Mesenchymal stem cell (in vitro differentiated cells and primary cell): ENCODE results near the gene TUBE1.

Source experiments
- DNase-seq: peaks from one replicate; pipeline ENCODE4 v3.0.0-alpha.2; 2013
- H2AFZ ChIP-seq: one replicate; pipeline ENCODE4 v1.6.1; 2013; ENCODE audit warnings: low read depth, mild to moderate bottlenecking, control low read depth, inconsistent platforms, low read length, moderate library complexity
- H2AK5ac ChIP-seq: 2 replicates; pipeline ENCODE4 v1.6.1; 2013; ENCODE audit warnings: low read length, moderate library complexity, mild to moderate bottlenecking, inconsistent platforms; ENCODE audit not compliant: severe bottlenecking
- H2BK120ac ChIP-seq: one replicate; pipeline ENCODE4 v1.6.1; 2013; ENCODE audit warnings: low read depth, mild to moderate bottlenecking, inconsistent platforms, low read length, moderate library complexity
- H2BK12ac ChIP-seq, 2 experiments: one replicate each; pipeline ENCODE4 v1.6.1; 2013; ENCODE audit warnings: inconsistent platforms in 2 of 2, low read length in 2 of 2, mild to moderate bottlenecking in 2 of 2, moderate library complexity in 2 of 2, control low read depth in 1 of 2
- H2BK15ac ChIP-seq: one replicate; pipeline ENCODE4 v1.6.1; 2013; ENCODE audit warnings: mild to moderate bottlenecking, low read depth, inconsistent platforms; ENCODE audit not compliant: poor library complexity, severe bottlenecking
- H2BK5ac ChIP-seq: 2 replicates; pipeline ENCODE4 v1.6.1; 2013; ENCODE audit warnings: low read depth, mild to moderate bottlenecking, low read length, control low read depth, inconsistent platforms; ENCODE audit not compliant: poor library complexity, severe bottlenecking
- H3K14ac ChIP-seq, 2 experiments: one replicate each; pipeline ENCODE4 v1.6.1; 2013; ENCODE audit warnings: inconsistent platforms in 2 of 2, low read length in 2 of 2, control low read depth in 1 of 2, mild to moderate bottlenecking in 1 of 2, moderate library complexity in 1 of 2
- H3K18ac ChIP-seq, 2 experiments: one replicate each; pipeline ENCODE4 v1.6.1; 2013; ENCODE audit warnings: inconsistent platforms in 2 of 2, low read length in 2 of 2, control low read depth in 1 of 2, low read depth in 1 of 2, mild to moderate bottlenecking in 1 of 2
- H3K23ac ChIP-seq, 2 experiments: one replicate each; pipeline ENCODE4 v1.6.1; 2013; ENCODE audit warnings: inconsistent platforms in 2 of 2, low read length in 2 of 2, mild to moderate bottlenecking in 2 of 2, moderate library complexity in 2 of 2, control low read depth in 1 of 2
- H3K27ac ChIP-seq: 2 replicates; pipeline ENCODE4 v1.5.1; 2013; ENCODE audit warnings: mild to moderate bottlenecking, moderate library complexity, low read length, control low read depth, inconsistent platforms; ENCODE audit not compliant: poor library complexity, severe bottlenecking
- H3K27me3 ChIP-seq, 2 experiments: 2 replicates each; pipeline versions ENCODE4 v1.6.1 to v1.7.0; 2013; ENCODE audit warnings: low read length in 2 of 2, mild to moderate bottlenecking in 2 of 2, moderate library complexity in 2 of 2, control low read depth in 1 of 2, inconsistent platforms in 1 of 2; ENCODE audit not compliant: control insufficient read depth in 1 of 2, insufficient read depth in 1 of 2
- H3K36me3 ChIP-seq, 2 experiments: 2 replicates each; pipeline versions ENCODE4 v1.6.1 to v1.7.0; 2013; ENCODE audit warnings: low read length in 2 of 2, control low read depth in 1 of 2, inconsistent platforms in 1 of 2, low read depth in 1 of 2, mild to moderate bottlenecking in 1 of 2; ENCODE audit not compliant: insufficient read depth in 2 of 2, control insufficient read depth in 1 of 2
- H3K4ac ChIP-seq, 2 experiments: one replicate each; pipeline ENCODE4 v1.6.1; 2013; ENCODE audit warnings: inconsistent platforms in 2 of 2, low read length in 2 of 2, mild to moderate bottlenecking in 2 of 2, moderate library complexity in 2 of 2, control low read depth in 1 of 2, low read depth in 1 of 2
- H3K4me1 ChIP-seq: 2 replicates; pipeline ENCODE4 v1.6.1; 2013; ENCODE audit warnings: low read depth, low read length, control low read depth; ENCODE audit not compliant: control insufficient read depth, insufficient read depth
- H3K4me2 ChIP-seq: 2 replicates; pipeline ENCODE4 v1.6.1; 2013; ENCODE audit warnings: low read length, mild to moderate bottlenecking, inconsistent platforms; ENCODE audit not compliant: poor library complexity, severe bottlenecking
- H3K4me3 ChIP-seq, 2 experiments: 2 replicates each; pipeline versions ENCODE4 v1.5.1 to v1.7.0; 2013; ENCODE audit warnings: low read length in 2 of 2, mild to moderate bottlenecking in 2 of 2, control low read depth in 1 of 2, low read depth in 1 of 2; ENCODE audit not compliant: insufficient read depth in 1 of 2
- H3K79me1 ChIP-seq: replicated peaks from 2 replicates; pipeline ENCODE4 v1.6.1; 2013; ENCODE audit warnings: mild to moderate bottlenecking, control low read depth, low read length, inconsistent platforms; ENCODE audit not compliant: poor library complexity, severe bottlenecking
- H3K9ac ChIP-seq: 2 replicates; pipeline ENCODE4 v1.7.0; 2013; ENCODE audit warnings: mild to moderate bottlenecking, low read length, moderate library complexity
- H3K9me3 ChIP-seq: 2 replicates; pipeline ENCODE4 v1.7.0; 2013; ENCODE audit warnings: mild to moderate bottlenecking, low read length; ENCODE audit not compliant: control insufficient read depth
- H4K8ac ChIP-seq: one replicate; pipeline ENCODE4 v1.6.1; 2013; ENCODE audit warnings: inconsistent platforms, mild to moderate bottlenecking, low read length, moderate library complexity
- H4K91ac ChIP-seq: one replicate; pipeline ENCODE4 v1.6.1; 2013; ENCODE audit warnings: mild to moderate bottlenecking, low read length, inconsistent platforms
- WGBS: methylation state at CpG from one replicate; pipeline ENCODE4 v1.1.7; 2013; ENCODE audit warnings: mixed read lengths; 5-methylcytosine and 5-hydroxymethylcytosine counted together

Gene TUBE1

GRCh38 chr6:112087916-112088315, 634 bp upstream of the TUBE1 start:
- DNase-seq, result no peak
- Histone ChIP-seq H2BK5ac (no peak overlapping the region), H4K8ac (no peak overlapping the region), H3K27me3 (no peaks in the 10 kb centered on the region), H4K91ac (no peak overlapping the region), H2AFZ (peak overlapping the region; percentile 18), H3K36me3 (peaks cover 0 to 22% of the 10 kb centered on the region in 2 experiments), H3K27ac (peak overlapping the region; percentile 57), H3K4me1 (no peaks in the 10 kb centered on the region), H3K23ac (peak overlapping the region in 1 of 2 experiments; percentile 29), H2BK12ac (no peak overlapping the region), H2BK15ac (no peak overlapping the region), H3K79me1 (peaks cover 10% of the 10 kb centered on the region), H3K4ac (no peak overlapping the region), H3K14ac (no peak overlapping the region), H3K4me2 (peak overlapping the region; percentile 66), H2AK5ac (no peak overlapping the region), H3K9ac (peak overlapping the region; percentile 93), H3K4me3 (peak overlapping the region; percentile 85 to 92), H2BK120ac (no peak overlapping the region), H3K9me3 (no peaks in the 10 kb centered on the region), H3K18ac (no peak overlapping the region)
- WGBS, result 58% methylated on average over 6 of the region's 7 CpGs

DNA sequence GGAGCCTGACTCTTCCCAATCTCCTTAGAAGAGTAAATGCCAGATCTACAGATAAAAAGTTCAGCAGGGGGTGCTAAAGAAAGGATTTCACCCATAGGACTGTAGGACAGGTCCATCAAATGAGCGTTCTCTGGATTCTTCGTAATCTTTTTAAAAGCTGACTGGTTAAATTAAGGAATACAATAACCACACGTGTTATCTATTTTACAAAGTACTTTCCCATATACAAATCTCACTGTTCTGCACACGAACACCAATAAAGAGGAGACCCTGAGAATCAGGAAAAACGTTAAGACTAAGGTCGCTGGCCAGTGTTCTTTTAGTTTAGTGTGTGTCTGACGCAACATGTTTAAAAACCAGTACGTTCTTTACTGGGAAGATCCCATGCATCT, 542 bp downstream of the TUBE1 start:
- no peak overlapping the region for H2AK5ac ChIP-seq
- no peaks in the 10 kb centered on the region for H3K4me1 ChIP-seq
- peak overlapping the region; percentile 37 for H4K8ac ChIP-seq
- no peak overlapping the region for H3K23ac ChIP-seq
- H2AFZ ChIP-seq, result peak overlapping the region; percentile 98
- no peaks in the 10 kb centered on the region for H3K9me3 ChIP-seq
- H3K4me3 ChIP-seq, result peak overlapping the region; percentile 85 to 92
- peak overlapping the region; percentile 72 for H3K4me2 ChIP-seq
- H4K91ac ChIP-seq, result no peak overlapping the region
- H3K27me3 ChIP-seq, result no peaks in the 10 kb centered on the region
- H2BK12ac ChIP-seq, result no peak overlapping the region
- WGBS, result under 1% methylated on average over 7 of the region's 8 CpGs
- H3K4ac ChIP-seq, result peak overlapping the region in 1 of 2 experiments; percentile 29
- peaks cover 10% of the 10 kb centered on the region for H3K79me1 ChIP-seq
- peaks cover 0 to 33% of the 10 kb centered on the region in 2 experiments for H3K36me3 ChIP-seq
- H3K9ac ChIP-seq, result peak overlapping the region; percentile 93
- peak overlapping the region; percentile 83 for H2BK15ac ChIP-seq
- H3K14ac ChIP-seq, result no peak overlapping the region
- peak overlapping the region; percentile 41 to 86 for H3K18ac ChIP-seq
- H2BK5ac ChIP-seq, result no peak overlapping the region
- DNase-seq, result peak; percentile 78
- H2BK120ac ChIP-seq, result peak overlapping the region; percentile 34
- H3K27ac ChIP-seq, result peak overlapping the region; percentile 50

- Histone ChIP-seq H3K27ac (no peak overlapping the region), H3K4me2 (no peak overlapping the region), H2BK15ac (no peak overlapping the region), H3K9ac (peak overlapping the region; percentile 93), H3K4me1 (no peaks in the 10 kb centered on the region), H2BK12ac (no peak overlapping the region), H2BK120ac (no peak overlapping the region), H3K79me1 (peaks cover 10% of the 10 kb centered on the region), H3K36me3 (peaks cover 0 to 39% of the 10 kb centered on the region in 2 experiments), H3K23ac (no peak overlapping the region), H4K91ac (no peak overlapping the region), H2AFZ (no peak overlapping the region), H3K4ac (no peak overlapping the region), H2BK5ac (no peak overlapping the region), H3K4me3 (peak overlapping the region in 1 of 2 experiments; percentile 26), H3K14ac (no peak overlapping the region), H3K18ac (no peak overlapping the region), H2AK5ac (no peak overlapping the region), H3K9me3 (no peaks in the 10 kb centered on the region), H4K8ac (no peak overlapping the region), H3K27me3 (no peaks in the 10 kb centered on the region)
- no peak for DNase-seq
- 99% methylated on average over 5 of the region's 8 CpGs for WGBS
These were observed 1.8 kb downstream of the TUBE1 start for GRCh38 chr6:112085286-112086065.

GRCh38 chr6:112081569-112081968, 5.7 kb downstream of the TUBE1 start:
- peaks cover 0 to 76% of the 10 kb centered on the region in 2 experiments for H3K36me3 ChIP-seq
- no peak overlapping the region for H4K8ac ChIP-seq
- no peak overlapping the region for H3K27ac ChIP-seq
- H2BK5ac ChIP-seq, result no peak overlapping the region
- no peak overlapping the region for H4K91ac ChIP-seq
- no peak overlapping the region for H3K4ac ChIP-seq
- no peaks in the 10 kb centered on the region for H3K9me3 ChIP-seq
- H2BK120ac ChIP-seq, result no peak overlapping the region
- H3K18ac ChIP-seq, result no peak overlapping the region
- H3K14ac ChIP-seq, result no peak overlapping the region
- no peak overlapping the region for H3K4me3 ChIP-seq
- no peak overlapping the region for H3K4me2 ChIP-seq
- no peaks in the 10 kb centered on the region for H3K4me1 ChIP-seq
- H3K79me1 ChIP-seq, result no peaks in the 10 kb centered on the region
- no peak overlapping the region for H2AFZ ChIP-seq
- H2AK5ac ChIP-seq, result no peak overlapping the region
- 100% methylated on average over 1 of the region's 4 CpGs for WGBS
- no peak overlapping the region for H2BK12ac ChIP-seq
- H3K27me3 ChIP-seq, result no peaks in the 10 kb centered on the region
- no peak overlapping the region for H3K23ac ChIP-seq
- no peak overlapping the region for H3K9ac ChIP-seq
- DNase-seq, result no peak
- no peak overlapping the region for H2BK15ac ChIP-seq
